ENCODE data around the gene CCDC85B.

The CCDC85B gene

GRCh38 chr11:65937766-65938165 is 47.3 kb downstream of the CCDC85B start:
- Histone ChIP-seq H3K9me3 (ENCODE audit: control insufficient read depth, low read length) (no peaks in the 10 kb centered on the region), H3K9ac (ENCODE audit: low read length) (no peak overlapping the region), H3K36me3 (ENCODE audit: control insufficient read depth, insufficient read depth, low read length, severe bottlenecking) (no peaks in the 10 kb centered on the region), H3K4me1 (ENCODE audit: control insufficient read depth, insufficient read depth, low read length) (peaks cover 6% of the 10 kb centered on the region), H3K27me3 (replicated peaks; ENCODE audit: control insufficient read depth, insufficient read depth, low read length) (no peaks in the 10 kb centered on the region), H3K4me3 (ENCODE audit: low read length) (no peak overlapping the region)
- DNase-seq (ENCODE audit: low read depth), result no peak
